K562 (cell line): ENCODE results near the gene TMEM234. TPM values are rescaled to one million over a fixed set of nuclear protein-coding genes. Genes with fewer than 3 reads are reported as not detected.

Experiments used
- ARID2 ChIP-seq: fragments of 450-650 bp; IDR thresholded peaks from 2 replicates; pipeline ENCODE4 v1.6.1; 2017; ENCODE audit warnings: antibody characterized with exemption, mild to moderate bottlenecking
- ATF7 ChIP-seq: fragments of 450-650 bp; IDR thresholded peaks from 2 replicates; pipeline ENCODE4 v1.7.1; 2014; ENCODE audit warnings: mild to moderate bottlenecking, moderate library complexity
- DIDO1 ChIP-seq: fragments of 450-650 bp; IDR thresholded peaks from 2 replicates; pipeline ENCODE4 v1.6.1; 2016; ENCODE audit warnings: low read depth, missing biosample characterization, missing genetic modification characterization
- E2F3 ChIP-seq: fragments of 250-450 bp; sonication (Bioruptor Pico); IDR thresholded peaks from 2 replicates; pipeline ENCODE4 v1.4.0; 2020; ENCODE audit warnings: mild to moderate bottlenecking
- HMG20A ChIP-seq: fragments of 450-650 bp; formaldehyde crosslinking; conservative IDR thresholded peaks from 2 replicates; pipeline ENCODE4 v1.4.0; 2020; ENCODE audit warnings: mild to moderate bottlenecking, mixed read lengths
- HNRNPLL ChIP-seq: fragments of 200-400 bp; formaldehyde crosslinking; IDR thresholded peaks from 2 replicates; pipeline ENCODE4 v1.6.1; 2017; ENCODE audit warnings: low read length, low read depth, mild to moderate bottlenecking; ENCODE audit not compliant: poor library complexity, severe bottlenecking
- KAT7 ChIP-seq: sonication (generic); formaldehyde crosslinking; IDR thresholded peaks from 2 replicates; pipeline ENCODE4 v1.8.0; 2022; ENCODE audit warnings: missing genetic modification reagents, mild to moderate bottlenecking, borderline replicate concordance
- KLF6 ChIP-seq: fragments of 250-450 bp; sonication (Bioruptor Pico); IDR thresholded peaks from 2 replicates; pipeline ENCODE4 v1.4.0; 2020; ENCODE audit warnings: mild to moderate bottlenecking, moderate library complexity, borderline replicate concordance
- PHB ChIP-seq: fragments of 250-450 bp; sonication (Bioruptor Pico); IDR thresholded peaks from 2 replicates; pipeline ENCODE4 v1.5.0; 2021
- SLC30A9 ChIP-seq: fragments of 250-450 bp; sonication (Bioruptor Pico); IDR thresholded peaks from 2 replicates; pipeline ENCODE4 v1.8.0; 2022; ENCODE audit warnings: mild to moderate bottlenecking, moderate library complexity
- TCF7 ChIP-seq: sonication (generic); IDR thresholded peaks from 2 replicates; pipeline ENCODE4 v1.6.1; 2016; ENCODE audit warnings: antibody characterized with exemption, borderline replicate concordance
- ZNF134 ChIP-seq: fragments of 250-450 bp; sonication (Bioruptor Pico); conservative IDR thresholded peaks from 2 replicates; pipeline ENCODE4 v1.4.0; 2020
- polyA plus RNA-seq, 8 experiments: library from polyadenylated mRNA; depleted of rRNA in 4 of 8; stranded (reverse) in 5 of 8; unstranded in 3 of 8; fragments of >200 nt; fragmentation: Nextera tagmentation in 2 of 8; fragmentation: Illumina TruSeq in 1 of 8; extraction: Ambion mirVana in 2 of 8; extraction: Trizol in 1 of 8; gene quantifications; 2 replicates each; pipeline versions ENCODE4 v1.2.1 to v1.2.3, GENCODE V29; 2011 to 2014; ENCODE audit warnings: inconsistent platforms in 1 of 8, missing spikeins in 1 of 8
- total RNA-seq, 7 experiments: library from RNA; depleted of rRNA in 6 of 7; stranded (reverse); fragments of >200 nt in 6 of 7; fragmentation: Illumina TruSeq in 2 of 7; extraction: Trizol in 2 of 7; gene quantifications; 2 replicates each; pipeline versions ENCODE4 v1.2.1 to v1.2.3, GENCODE V29; 2011 to 2021; ENCODE audit warnings: low replicate concordance in 1 of 7
- TF ChIP-seq, protein P1 (sequence below): fragments of 250-450 bp; sonication (Bioruptor Pico); IDR thresholded peaks from 2 replicates; pipeline ENCODE4 v1.4.0; 2020; ENCODE audit warnings: borderline replicate concordance
- TF ChIP-seq, protein P2 (sequence below), 2 experiments: fragments of 250-450 bp in 1 of 2; fragments of 450-650 bp in 1 of 2; sonication (Bioruptor Pico) in 1 of 2; IDR thresholded peaks; 2 replicates each; pipeline versions ENCODE4 v1.6.1 to v1.8.0; 2016 to 2021; ENCODE audit warnings: mild to moderate bottlenecking in 2 of 2, moderate library complexity in 2 of 2, missing compliant biosample characterization in 1 of 2, missing genetic modification characterization in 1 of 2
- TF ChIP-seq, protein P3 (sequence below): fragments of 450-650 bp; IDR thresholded peaks from 2 replicates; pipeline ENCODE4 v1.6.1; 2014; ENCODE audit warnings: low read depth, mild to moderate bottlenecking, moderate library complexity, borderline replicate concordance
- TF ChIP-seq, protein P4 (sequence below): conservative IDR thresholded peaks from 2 replicates; pipeline ENCODE4 v1.6.1; 2011; ENCODE audit warnings: low read depth, mild to moderate bottlenecking, low read length; ENCODE audit not compliant: control insufficient read depth
- TF ChIP-seq, protein P5 (sequence below): fragments of 250-450 bp; sonication (Bioruptor Pico); IDR thresholded peaks from 2 replicates; pipeline ENCODE4 v1.4.0; 2020; ENCODE audit warnings: mild to moderate bottlenecking
- TF ChIP-seq, protein P6 (sequence below): fragments of 450-650 bp; IDR thresholded peaks from 2 replicates; pipeline ENCODE4 v1.6.1; 2017; ENCODE audit warnings: mild to moderate bottlenecking, moderate library complexity

The TMEM234 gene
- total and polyA plus RNA-seq, 9 of the 15 experiments (the other 6 are each of a cell fraction or from before 2014, with no cell fraction given) = 5.0 to 12.9 (median 7.6) TPM

DNA sequence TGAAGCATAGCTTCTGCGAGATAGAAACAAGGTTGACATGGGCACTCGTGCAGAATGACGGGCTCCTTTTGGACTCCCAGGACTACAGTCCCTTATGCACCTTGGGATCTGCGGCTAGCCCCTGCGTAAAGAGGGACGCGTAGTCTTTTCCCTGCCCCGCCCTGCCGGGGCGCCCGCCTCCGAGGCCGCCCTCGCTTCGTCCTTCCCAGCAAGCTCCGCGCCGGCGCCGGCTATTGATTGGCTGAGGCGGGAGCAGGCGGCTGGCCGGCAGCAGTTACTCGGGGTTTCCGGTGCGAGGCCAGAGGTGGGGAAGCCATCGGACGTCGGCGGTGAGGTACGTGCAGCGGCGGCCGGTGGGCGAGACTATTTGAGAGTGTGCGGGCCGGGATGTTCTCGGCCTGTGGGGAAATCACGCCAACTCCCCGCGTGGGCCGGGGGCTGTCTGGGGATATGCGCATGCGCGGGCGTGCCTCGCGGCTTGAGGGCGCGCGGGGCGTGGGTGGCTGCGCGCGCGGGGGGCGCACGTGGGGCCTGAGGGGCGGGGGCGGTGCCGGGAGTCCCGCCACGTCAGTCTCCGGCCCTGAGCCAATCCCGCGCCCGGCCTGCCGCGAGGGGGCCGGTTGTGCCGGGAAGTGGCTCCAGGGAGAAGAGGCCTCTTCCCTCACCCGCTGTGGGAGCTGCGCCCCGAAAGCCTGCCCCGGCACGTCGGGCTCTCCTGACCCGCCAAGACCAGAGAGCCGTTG lies 42.5 kb downstream of the TMEM234 start, which contains the start of gene TXLNA (continued):
- TF ChIP-seq, protein P1, sequence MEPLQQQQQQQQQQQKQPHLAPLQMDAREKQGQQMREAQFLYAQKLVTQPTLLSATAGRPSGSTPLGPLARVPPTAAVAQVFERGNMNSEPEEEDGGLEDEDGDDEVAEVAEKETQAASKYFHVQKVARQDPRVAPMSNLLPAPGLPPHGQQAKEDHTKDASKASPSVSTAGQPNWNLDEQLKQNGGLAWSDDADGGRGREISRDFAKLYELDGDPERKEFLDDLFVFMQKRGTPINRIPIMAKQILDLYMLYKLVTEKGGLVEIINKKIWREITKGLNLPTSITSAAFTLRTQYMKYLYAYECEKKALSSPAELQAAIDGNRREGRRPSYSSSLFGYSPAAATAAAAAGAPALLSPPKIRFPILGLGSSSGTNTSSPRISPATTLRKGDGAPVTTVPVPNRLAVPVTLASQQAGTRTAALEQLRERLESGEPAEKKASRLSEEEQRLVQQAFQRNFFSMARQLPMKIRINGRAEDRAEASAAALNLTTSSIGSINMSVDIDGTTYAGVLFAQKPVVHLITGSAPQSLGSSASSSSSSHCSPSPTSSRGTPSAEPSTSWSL (CRISPR knock-in tag) = peak; percentile 38; the same call in 1 of the 2 replicates
- TF ChIP-seq E2F3 (CRISPR knock-in tag) (peak; percentile 70), TCF7 (peak; percentile 63; the same call in 1 of the 2 replicates), DIDO1 (no peak), HMG20A (no peak), KAT7 (CRISPR knock-in tag) (peak; percentile 52; the same call in 1 of the 2 replicates), SLC30A9 (CRISPR knock-in tag) (no peak), ATF7 (peak; percentile 86), ZNF134 (CRISPR knock-in tag) (0 out of 2 replicates have a peak, but pooled peaks have one; percentile 34), HNRNPLL (no peak), ARID2 (no peak), PHB (peak; percentile 78), KLF6 (peak; percentile 53; the same call in 1 of the 2 replicates)
- TF ChIP-seq, protein P2, sequence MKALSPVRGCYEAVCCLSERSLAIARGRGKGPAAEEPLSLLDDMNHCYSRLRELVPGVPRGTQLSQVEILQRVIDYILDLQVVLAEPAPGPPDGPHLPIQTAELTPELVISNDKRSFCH (CRISPR knock-in tag; IDR thresholded peaks at IDR 0.05) = no peak
- TF ChIP-seq, protein P2 (tag; IDR thresholded peaks at IDR 0.05) = peak; percentile 82; the same call in 1 of the 2 replicates
- TF ChIP-seq, protein P3, sequence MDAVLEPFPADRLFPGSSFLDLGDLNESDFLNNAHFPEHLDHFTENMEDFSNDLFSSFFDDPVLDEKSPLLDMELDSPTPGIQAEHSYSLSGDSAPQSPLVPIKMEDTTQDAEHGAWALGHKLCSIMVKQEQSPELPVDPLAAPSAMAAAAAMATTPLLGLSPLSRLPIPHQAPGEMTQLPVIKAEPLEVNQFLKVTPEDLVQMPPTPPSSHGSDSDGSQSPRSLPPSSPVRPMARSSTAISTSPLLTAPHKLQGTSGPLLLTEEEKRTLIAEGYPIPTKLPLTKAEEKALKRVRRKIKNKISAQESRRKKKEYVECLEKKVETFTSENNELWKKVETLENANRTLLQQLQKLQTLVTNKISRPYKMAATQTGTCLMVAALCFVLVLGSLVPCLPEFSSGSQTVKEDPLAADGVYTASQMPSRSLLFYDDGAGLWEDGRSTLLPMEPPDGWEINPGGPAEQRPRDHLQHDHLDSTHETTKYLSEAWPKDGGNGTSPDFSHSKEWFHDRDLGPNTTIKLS = peak; percentile 91
- TF ChIP-seq, protein P4, sequence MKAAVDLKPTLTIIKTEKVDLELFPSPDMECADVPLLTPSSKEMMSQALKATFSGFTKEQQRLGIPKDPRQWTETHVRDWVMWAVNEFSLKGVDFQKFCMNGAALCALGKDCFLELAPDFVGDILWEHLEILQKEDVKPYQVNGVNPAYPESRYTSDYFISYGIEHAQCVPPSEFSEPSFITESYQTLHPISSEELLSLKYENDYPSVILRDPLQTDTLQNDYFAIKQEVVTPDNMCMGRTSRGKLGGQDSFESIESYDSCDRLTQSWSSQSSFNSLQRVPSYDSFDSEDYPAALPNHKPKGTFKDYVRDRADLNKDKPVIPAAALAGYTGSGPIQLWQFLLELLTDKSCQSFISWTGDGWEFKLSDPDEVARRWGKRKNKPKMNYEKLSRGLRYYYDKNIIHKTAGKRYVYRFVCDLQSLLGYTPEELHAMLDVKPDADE = 0 out of 2 replicates have a peak, but pooled peaks have one; percentile 25
- TF ChIP-seq, protein P5, sequence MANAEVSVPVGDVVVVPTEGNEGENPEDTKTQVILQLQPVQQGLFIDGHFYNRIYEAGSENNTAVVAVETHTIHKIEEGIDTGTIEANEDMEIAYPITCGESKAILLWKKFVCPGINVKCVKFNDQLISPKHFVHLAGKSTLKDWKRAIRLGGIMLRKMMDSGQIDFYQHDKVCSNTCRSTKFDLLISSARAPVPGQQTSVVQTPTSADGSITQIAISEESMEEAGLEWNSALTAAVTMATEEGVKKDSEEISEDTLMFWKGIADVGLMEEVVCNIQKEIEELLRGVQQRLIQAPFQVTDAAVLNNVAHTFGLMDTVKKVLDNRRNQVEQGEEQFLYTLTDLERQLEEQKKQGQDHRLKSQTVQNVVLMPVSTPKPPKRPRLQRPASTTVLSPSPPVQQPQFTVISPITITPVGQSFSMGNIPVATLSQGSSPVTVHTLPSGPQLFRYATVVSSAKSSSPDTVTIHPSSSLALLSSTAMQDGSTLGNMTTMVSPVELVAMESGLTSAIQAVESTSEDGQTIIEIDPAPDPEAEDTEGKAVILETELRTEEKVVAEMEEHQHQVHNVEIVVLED = peak; percentile 76
- TF ChIP-seq, protein P6, sequence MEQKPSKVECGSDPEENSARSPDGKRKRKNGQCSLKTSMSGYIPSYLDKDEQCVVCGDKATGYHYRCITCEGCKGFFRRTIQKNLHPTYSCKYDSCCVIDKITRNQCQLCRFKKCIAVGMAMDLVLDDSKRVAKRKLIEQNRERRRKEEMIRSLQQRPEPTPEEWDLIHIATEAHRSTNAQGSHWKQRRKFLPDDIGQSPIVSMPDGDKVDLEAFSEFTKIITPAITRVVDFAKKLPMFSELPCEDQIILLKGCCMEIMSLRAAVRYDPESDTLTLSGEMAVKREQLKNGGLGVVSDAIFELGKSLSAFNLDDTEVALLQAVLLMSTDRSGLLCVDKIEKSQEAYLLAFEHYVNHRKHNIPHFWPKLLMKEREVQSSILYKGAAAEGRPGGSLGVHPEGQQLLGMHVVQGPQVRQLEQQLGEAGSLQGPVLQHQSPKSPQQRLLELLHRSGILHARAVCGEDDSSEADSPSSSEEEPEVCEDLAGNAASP = no peak
